NB4 (cell line): ENCODE measurements around the gene AK9.

Experiments used
- DNase-seq: peaks from one replicate; pipeline ENCODE4 v3.0.0; 2010; ENCODE audit warnings: low read depth
- H3K4me3 ChIP-seq: one replicate; pipeline ENCODE4 v1.5.1; 2011; ENCODE audit warnings: mild to moderate bottlenecking, low read depth, low read length, moderate library complexity
- MYC ChIP-seq: IDR thresholded peaks from 2 replicates; pipeline ENCODE4 v1.6.1; 2011; ENCODE audit warnings: low read depth, low read length
- POLR2A ChIP-seq: IDR thresholded peaks from 2 replicates; pipeline ENCODE4 v1.6.1; 2011; ENCODE audit warnings: mild to moderate bottlenecking; ENCODE audit not compliant: insufficient read length; ENCODE audit errors: extremely low read depth
- TF ChIP-seq, protein P1 (sequence below): IDR thresholded peaks from 2 replicates; pipeline ENCODE4 v1.6.1; 2011; ENCODE audit warnings: low read depth, low read length
- TF ChIP-seq, protein P2 (sequence below): IDR thresholded peaks from one replicate; pipeline ENCODE4 v1.5.1; 2012; ENCODE audit warnings: low read depth, low read length

AK9 gene

DNA sequence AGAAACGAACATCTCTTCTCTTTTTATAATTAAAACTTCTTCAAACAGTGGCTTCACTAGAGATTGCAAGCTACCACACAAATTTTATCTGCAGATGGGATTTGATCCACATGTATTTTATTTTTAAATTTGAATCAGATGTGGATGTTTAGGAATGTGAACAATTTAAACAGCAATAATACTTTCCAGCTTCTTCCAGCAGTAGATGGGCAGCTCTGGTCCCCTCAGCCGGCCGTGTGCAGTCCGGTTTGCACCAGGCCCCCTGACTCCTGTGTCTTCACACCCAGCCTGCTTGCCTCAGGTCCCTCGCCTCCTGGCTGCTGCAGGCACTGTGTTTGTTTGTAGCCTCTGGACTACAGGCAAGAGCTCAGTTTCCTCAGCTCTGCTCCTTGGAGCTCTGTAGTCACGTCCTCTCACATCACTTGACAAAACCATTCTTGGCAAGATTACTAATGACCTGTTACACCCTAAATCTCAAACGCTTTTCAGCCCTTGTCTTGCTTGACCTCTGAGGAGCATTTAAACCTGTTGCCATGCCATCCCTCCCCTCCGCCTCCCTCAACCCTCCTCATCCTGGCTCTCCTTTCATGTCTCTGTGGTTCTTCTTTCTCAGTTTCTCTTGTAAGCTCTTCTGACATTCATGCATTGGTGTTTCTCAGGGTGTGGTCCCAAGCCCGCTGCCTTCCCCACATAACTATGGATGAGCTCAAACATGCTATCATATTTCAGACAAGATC lies 194.8 kb downstream of the AK9 start:
- TF ChIP-seq POLR2A, result no peak
- TF ChIP-seq MYC, result no peak
- TF ChIP-seq, protein P1, sequence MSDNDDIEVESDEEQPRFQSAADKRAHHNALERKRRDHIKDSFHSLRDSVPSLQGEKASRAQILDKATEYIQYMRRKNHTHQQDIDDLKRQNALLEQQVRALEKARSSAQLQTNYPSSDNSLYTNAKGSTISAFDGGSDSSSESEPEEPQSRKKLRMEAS, result no peak
- TF ChIP-seq, protein P2, sequence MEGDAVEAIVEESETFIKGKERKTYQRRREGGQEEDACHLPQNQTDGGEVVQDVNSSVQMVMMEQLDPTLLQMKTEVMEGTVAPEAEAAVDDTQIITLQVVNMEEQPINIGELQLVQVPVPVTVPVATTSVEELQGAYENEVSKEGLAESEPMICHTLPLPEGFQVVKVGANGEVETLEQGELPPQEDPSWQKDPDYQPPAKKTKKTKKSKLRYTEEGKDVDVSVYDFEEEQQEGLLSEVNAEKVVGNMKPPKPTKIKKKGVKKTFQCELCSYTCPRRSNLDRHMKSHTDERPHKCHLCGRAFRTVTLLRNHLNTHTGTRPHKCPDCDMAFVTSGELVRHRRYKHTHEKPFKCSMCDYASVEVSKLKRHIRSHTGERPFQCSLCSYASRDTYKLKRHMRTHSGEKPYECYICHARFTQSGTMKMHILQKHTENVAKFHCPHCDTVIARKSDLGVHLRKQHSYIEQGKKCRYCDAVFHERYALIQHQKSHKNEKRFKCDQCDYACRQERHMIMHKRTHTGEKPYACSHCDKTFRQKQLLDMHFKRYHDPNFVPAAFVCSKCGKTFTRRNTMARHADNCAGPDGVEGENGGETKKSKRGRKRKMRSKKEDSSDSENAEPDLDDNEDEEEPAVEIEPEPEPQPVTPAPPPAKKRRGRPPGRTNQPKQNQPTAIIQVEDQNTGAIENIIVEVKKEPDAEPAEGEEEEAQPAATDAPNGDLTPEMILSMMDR, result no peak
- no peak for DNase-seq

DNA sequence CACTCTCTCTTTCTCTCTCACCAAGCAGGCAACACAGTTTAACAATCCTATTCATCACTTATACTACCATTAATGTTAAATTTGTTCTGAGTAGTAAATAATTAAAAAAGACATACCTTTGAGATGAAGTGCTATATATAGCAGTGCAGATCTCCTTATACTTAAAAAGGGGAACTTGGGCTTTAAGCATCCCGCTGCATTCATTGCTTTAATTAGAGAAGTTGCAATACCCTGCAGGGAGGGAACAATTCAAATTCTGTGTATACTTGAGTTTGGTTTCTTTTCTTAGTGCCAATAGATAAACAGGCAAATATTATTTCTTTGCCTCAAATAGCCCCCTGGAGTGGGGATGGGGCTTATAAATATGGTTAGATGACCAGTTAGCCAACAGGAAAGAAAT lies 197.1 kb downstream of the AK9 start:
- TF ChIP-seq, protein P2, result no peak
- TF ChIP-seq MYC, result no peak
- TF ChIP-seq, protein P1, result no peak
- TF ChIP-seq POLR2A, result no peak
- H3K4me3 ChIP-seq, result no peak overlapping the region
- DNase-seq, result peak; percentile 62

More for the DNA sequence above, 194.8 kb downstream of the AK9 start:
- no peak overlapping the region for H3K4me3 ChIP-seq

DNA sequence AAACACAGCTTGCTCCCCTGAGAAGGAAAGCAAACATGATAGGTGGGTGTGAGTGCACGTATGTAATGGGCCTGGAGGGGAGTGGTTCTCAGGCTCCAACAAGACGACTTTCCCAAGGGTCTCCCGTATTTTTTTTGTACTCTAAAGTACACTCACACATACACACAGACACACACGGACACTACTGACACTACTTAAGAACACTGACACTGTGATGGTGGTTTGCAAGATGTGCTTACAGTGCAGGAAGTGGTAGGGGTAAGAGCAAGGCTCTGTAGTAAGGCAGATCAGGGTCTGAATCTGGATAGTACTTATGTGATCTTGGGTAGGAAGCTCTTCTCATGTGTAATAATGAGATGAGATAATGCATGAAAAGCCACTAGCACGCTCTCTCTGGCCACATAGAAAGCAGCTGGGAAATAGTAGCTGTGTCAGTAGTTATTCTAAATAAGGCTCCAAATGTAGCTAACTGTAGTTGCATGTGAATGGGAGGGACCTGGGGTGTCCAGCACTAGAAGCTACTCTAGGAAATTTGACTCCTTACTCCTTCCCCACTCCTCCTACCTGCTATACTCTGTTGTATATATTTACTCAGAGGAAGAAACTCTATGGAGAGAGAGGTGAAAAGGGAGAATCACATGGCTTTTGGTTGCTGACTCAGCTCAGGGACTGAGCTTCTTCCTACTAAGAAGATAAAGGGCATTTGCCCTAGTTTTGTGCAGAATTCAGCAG lies 199.6 kb downstream of the AK9 start:
- TF ChIP-seq POLR2A (no peak), MYC (no peak)
- TF ChIP-seq, protein P2, result no peak
- TF ChIP-seq, protein P1, result no peak
- no peak overlapping the region for H3K4me3 ChIP-seq
- DNase-seq, result no peak

GRCh38 chr6:109490713-109491112 lies 200.3 kb downstream of the AK9 start:
- no peak overlapping the region for H3K4me3 ChIP-seq
- TF ChIP-seq MYC (no peak), POLR2A (no peak)
- TF ChIP-seq, protein P2, result no peak
- TF ChIP-seq, protein P1, result no peak
- DNase-seq, result no peak

DNA sequence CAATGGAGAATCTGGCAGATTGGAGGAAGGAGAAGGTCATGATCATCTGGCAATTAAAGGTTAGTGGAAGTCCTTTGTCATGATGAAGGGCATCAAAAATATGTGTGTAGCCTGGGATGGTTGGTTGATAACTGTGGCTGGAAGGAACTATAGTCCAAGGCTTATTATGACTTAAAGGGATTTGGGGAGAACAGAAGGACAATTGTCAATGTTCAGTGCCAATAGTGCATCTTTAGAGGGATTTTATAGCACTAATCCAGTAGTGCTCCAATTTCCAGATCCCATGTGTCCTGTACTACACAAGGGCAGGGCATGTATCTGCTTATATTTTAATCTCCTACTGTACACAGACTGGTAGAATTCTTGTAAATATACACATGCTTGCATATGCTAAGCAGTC lies 203.0 kb downstream of the AK9 start:
- H3K4me3 ChIP-seq, result no peak overlapping the region
- no peak for DNase-seq
- TF ChIP-seq MYC (no peak), POLR2A (no peak)
- TF ChIP-seq, protein P2, result no peak
- TF ChIP-seq, protein P1, result no peak
